ENCODE measurements around the gene HIBCH.

Gene HIBCH

DNA sequence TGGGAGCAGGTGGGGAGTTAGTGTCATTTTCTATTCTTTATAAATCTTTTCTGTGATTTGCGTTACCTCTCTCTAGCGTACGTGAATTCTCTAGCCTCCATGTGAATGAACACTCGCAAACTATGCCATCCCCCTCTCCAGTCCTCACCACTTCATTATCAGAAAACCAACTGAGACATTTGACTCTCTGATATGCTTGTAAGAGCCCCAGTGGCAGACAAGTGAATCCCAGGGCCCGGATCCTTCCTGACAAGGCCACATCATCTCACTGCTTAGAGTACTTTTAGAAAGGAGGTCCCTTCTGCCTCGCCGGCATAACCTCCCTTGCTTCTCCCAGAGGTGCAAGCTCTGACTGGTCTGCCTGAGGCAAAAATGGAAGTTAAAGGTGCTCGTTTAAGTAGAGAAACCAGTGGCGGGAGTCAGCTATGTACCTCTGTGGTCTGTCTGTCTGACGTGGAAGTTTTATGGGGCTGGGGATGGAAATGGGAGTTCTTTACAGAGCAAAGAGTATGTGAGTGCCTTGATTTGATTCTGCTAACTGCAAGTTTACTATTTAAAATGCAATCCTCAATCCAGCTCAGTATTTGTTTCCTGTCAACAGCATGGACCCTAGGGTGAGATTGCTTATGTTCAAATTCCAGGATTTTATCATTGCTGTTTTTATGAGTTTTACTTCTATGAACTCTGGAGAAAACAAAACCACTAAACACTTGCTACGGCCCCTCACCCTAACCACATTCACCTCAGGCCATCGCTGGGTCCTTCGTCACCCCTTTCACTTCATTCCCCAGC is 142.2 kb downstream of the HIBCH start:
- Histone ChIP-seq H4K20me1 (ENCODE audit: insufficient read depth, low read length) (no peaks in the 10 kb centered on the region), H3K36me3 (ENCODE audit: insufficient read depth, low read length) (no peaks in the 10 kb centered on the region), H3K4me3 (ENCODE audit: low read depth, low read length, poor library complexity, severe bottlenecking) (no peak overlapping the region), H3K9ac (ENCODE audit: low read length) (no peak overlapping the region), H3K79me2 (ENCODE audit: insufficient read depth, low read length) (no peaks in the 10 kb centered on the region), H3K4me1 (ENCODE audit: insufficient read depth, low read length, severe bottlenecking) (peaks cover 11% of the 10 kb centered on the region), H3K9me3 (ENCODE audit: low read length) (no peaks in the 10 kb centered on the region), H3K9me2 (ENCODE audit: low read depth, low read length) (no peaks in the 10 kb centered on the region), H3F3A (ENCODE audit: insufficient read depth, low read length) (no peaks in the 10 kb centered on the region), H3K4me2 (ENCODE audit: low read length) (no peak overlapping the region), H3K27ac (ENCODE audit: low read depth, low read length, poor library complexity, severe bottlenecking) (no peak overlapping the region), H2AFZ (ENCODE audit: low read length) (no peak overlapping the region), H3K27me3 (ENCODE audit: insufficient read depth, low read length) (no peaks in the 10 kb centered on the region)
- TF ChIP-seq, protein P1, sequence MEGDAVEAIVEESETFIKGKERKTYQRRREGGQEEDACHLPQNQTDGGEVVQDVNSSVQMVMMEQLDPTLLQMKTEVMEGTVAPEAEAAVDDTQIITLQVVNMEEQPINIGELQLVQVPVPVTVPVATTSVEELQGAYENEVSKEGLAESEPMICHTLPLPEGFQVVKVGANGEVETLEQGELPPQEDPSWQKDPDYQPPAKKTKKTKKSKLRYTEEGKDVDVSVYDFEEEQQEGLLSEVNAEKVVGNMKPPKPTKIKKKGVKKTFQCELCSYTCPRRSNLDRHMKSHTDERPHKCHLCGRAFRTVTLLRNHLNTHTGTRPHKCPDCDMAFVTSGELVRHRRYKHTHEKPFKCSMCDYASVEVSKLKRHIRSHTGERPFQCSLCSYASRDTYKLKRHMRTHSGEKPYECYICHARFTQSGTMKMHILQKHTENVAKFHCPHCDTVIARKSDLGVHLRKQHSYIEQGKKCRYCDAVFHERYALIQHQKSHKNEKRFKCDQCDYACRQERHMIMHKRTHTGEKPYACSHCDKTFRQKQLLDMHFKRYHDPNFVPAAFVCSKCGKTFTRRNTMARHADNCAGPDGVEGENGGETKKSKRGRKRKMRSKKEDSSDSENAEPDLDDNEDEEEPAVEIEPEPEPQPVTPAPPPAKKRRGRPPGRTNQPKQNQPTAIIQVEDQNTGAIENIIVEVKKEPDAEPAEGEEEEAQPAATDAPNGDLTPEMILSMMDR (IDR thresholded peaks at IDR 0.05; ENCODE audit: low read length): no peak
- no peak for TF ChIP-seq EZH2 (IDR thresholded peaks at IDR 0.05; ENCODE audit: borderline replicate concordance, low read length)

GRCh38 chr2:190173392-190173791 is 146.2 kb downstream of the HIBCH start:
- Histone ChIP-seq H3K36me3 (ENCODE audit: insufficient read depth, low read length) (no peaks in the 10 kb centered on the region), H3K4me1 (ENCODE audit: insufficient read depth, low read length, severe bottlenecking) (no peaks in the 10 kb centered on the region), H2AFZ (ENCODE audit: low read length) (no peak overlapping the region), H4K20me1 (ENCODE audit: insufficient read depth, low read length) (no peaks in the 10 kb centered on the region), H3K4me3 (ENCODE audit: low read depth, low read length, poor library complexity, severe bottlenecking) (no peak overlapping the region), H3K79me2 (ENCODE audit: insufficient read depth, low read length) (no peaks in the 10 kb centered on the region), H3K27me3 (ENCODE audit: insufficient read depth, low read length) (no peaks in the 10 kb centered on the region), H3K27ac (ENCODE audit: low read depth, low read length, poor library complexity, severe bottlenecking) (no peak overlapping the region), H3K9me2 (ENCODE audit: low read depth, low read length) (no peaks in the 10 kb centered on the region), H3K4me2 (ENCODE audit: low read length) (no peak overlapping the region), H3K9ac (ENCODE audit: low read length) (no peak overlapping the region), H3K9me3 (ENCODE audit: low read length) (no peaks in the 10 kb centered on the region), H3F3A (ENCODE audit: insufficient read depth, low read length) (no peaks in the 10 kb centered on the region)
- TF ChIP-seq EZH2 (IDR thresholded peaks at IDR 0.05; ENCODE audit: borderline replicate concordance, low read length): no peak
- TF ChIP-seq, protein P1 (IDR thresholded peaks at IDR 0.05; ENCODE audit: low read length): no peak

DNA sequence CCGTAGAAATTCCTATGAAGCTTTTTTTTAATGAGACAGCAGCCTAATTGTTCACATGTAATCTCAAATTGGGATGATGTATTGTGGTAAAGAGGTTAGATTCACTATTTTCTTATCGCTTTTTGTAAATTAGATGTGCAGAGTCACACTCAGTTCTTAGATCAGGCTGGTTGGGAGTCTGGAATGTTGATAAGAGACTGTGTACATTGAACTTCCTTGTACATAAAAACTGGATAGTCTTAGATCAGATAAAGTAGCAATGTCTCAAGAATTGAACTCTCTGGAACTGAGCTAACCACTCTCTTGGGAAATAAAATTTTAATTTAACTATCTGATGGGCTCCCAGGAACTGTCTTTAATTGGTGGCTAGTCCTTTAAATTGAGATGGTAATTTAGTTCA is 149.0 kb downstream of the HIBCH start:
- TF ChIP-seq, protein P1 (IDR thresholded peaks at IDR 0.05; ENCODE audit: low read length): no peak
- TF ChIP-seq EZH2 (IDR thresholded peaks at IDR 0.05; ENCODE audit: borderline replicate concordance, low read length): no peak
- Histone ChIP-seq H3F3A (ENCODE audit: insufficient read depth, low read length) (no peaks in the 10 kb centered on the region), H3K36me3 (ENCODE audit: insufficient read depth, low read length) (no peaks in the 10 kb centered on the region), H3K4me2 (ENCODE audit: low read length) (no peak overlapping the region), H3K9ac (ENCODE audit: low read length) (no peak overlapping the region), H3K79me2 (ENCODE audit: insufficient read depth, low read length) (no peaks in the 10 kb centered on the region), H4K20me1 (ENCODE audit: insufficient read depth, low read length) (no peaks in the 10 kb centered on the region), H3K4me1 (ENCODE audit: insufficient read depth, low read length, severe bottlenecking) (no peaks in the 10 kb centered on the region), H3K9me3 (ENCODE audit: low read length) (no peaks in the 10 kb centered on the region), H3K27me3 (ENCODE audit: insufficient read depth, low read length) (no peaks in the 10 kb centered on the region), H2AFZ (ENCODE audit: low read length) (no peak overlapping the region), H3K9me2 (ENCODE audit: low read depth, low read length) (no peaks in the 10 kb centered on the region), H3K4me3 (ENCODE audit: low read depth, low read length, poor library complexity, severe bottlenecking) (no peak overlapping the region), H3K27ac (ENCODE audit: low read depth, low read length, poor library complexity, severe bottlenecking) (no peak overlapping the region)
